GM20000 (cell line): ENCODE measurements around the gene TEAD1.

ENCODE experiments used
- DNase-seq: peaks from one replicate; pipeline ENCODE4 v3.0.0; 2012; ENCODE audit warnings: low spot score
- TF ChIP-seq, protein P1 (sequence below): IDR thresholded peaks from 2 replicates; pipeline ENCODE4 v1.5.1; 2012; ENCODE audit warnings: mild to moderate bottlenecking, control low read depth; ENCODE audit errors: extremely low read depth, missing control alignments

TEAD1 gene

DNA sequence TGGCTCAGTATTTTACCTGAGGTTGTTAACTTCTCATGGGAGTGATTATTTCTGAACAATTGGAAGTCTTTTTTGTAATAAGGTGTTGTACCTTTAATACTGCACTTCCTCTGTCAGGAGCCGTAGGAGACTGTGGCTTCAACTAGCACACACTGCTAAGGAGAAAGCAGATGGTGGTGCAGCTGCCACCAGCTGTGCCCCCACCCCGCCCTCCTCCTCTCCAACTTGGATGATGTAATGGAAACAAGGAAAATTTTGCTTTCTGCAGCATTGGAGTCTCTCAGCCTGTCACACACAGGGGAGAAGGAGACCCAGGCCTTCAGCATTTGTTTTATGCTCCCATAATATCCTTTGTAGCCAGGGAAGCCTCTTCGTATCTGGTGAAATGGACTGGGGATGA, 91.2 kb downstream of the TEAD1 start:
- DNase-seq: no peak
- TF ChIP-seq, protein P1, sequence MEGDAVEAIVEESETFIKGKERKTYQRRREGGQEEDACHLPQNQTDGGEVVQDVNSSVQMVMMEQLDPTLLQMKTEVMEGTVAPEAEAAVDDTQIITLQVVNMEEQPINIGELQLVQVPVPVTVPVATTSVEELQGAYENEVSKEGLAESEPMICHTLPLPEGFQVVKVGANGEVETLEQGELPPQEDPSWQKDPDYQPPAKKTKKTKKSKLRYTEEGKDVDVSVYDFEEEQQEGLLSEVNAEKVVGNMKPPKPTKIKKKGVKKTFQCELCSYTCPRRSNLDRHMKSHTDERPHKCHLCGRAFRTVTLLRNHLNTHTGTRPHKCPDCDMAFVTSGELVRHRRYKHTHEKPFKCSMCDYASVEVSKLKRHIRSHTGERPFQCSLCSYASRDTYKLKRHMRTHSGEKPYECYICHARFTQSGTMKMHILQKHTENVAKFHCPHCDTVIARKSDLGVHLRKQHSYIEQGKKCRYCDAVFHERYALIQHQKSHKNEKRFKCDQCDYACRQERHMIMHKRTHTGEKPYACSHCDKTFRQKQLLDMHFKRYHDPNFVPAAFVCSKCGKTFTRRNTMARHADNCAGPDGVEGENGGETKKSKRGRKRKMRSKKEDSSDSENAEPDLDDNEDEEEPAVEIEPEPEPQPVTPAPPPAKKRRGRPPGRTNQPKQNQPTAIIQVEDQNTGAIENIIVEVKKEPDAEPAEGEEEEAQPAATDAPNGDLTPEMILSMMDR: no peak

DNA sequence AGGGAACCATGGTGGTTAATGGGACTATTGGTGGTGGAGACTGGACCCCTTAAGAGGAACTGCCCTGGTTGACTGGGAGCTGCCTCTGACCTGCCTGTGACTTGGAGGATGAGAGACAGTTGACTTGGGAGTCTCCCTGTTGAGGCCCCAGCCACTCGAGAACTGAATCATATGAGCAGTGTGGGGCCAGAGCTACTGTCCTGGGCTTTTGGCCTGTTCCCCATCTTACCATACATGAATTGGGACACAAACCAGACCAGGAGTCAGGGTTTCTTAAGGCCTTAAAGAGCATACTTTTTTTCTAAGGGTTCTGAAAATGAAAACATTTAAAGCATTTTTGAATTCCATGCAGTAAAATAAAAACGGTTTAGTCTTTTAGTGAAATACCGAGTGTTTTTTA, 92.8 kb downstream of the TEAD1 start:
- DNase-seq: no peak
- TF ChIP-seq, protein P1: no peak

DNA sequence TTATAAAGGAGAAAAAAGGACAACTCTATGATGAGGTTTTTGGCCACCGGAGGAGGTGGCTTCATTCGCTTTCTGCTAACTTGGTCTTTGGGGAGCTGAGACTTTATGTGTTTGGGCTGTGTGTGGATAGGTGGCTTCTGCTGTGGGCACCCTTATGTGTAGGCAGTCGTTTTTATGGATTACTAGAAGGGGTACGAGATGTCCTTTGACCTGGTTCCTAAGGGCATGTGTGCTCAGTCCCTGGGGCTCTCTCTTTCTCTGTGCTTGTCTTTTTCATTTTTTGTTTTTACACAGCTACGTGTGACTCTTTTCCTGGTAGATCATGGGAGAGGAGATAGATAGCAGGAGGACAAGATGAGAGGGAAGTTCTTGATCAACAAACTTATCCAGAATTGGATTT, 93.4 kb downstream of the TEAD1 start:
- DNase-seq: no peak
- TF ChIP-seq, protein P1: no peak

DNA sequence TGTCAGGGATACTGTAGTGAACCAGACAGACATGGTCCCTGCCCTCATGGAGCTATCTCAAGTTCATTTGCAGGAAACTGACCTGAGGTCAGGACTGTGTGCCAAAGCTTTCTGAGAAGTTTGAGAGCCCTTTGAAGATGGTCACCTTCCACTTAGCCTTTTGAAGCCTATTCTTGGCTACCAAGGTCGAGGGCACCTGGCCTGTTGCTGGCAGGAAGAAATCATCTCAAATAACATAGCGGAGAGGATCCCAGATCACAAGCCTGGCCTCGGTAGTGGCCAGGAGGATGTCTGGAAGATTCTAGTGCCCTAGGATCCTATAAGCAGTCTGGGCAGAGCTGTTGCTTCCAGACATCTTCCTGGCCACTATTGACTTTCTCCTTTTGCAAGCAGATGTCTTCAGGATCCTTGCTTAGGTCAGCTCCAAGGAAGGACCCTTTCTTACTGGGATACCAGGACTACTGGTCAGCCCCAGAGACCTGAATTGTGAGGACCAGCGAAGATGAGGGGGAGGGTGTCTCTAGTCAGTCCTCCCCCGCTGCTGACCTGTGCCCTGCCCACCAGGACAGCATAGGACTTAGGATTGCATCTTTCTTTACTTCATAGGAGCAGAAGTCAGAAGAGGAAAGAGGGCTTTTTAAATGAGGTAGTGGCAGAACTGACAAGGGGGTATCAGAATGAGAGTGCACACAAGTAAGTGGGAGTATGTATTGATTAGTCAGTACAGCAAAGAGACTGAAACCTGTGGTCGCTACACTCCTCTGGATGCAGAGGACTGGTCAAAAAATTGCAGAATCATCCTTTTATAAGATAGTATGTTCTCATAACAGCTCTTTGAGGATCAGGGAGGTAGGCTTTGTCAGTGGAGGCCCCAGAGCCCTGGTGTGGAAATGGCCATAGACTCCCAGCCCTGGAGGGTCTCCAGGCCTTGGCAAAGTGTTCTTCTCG, 94.8 kb downstream of the TEAD1 start:
- TF ChIP-seq, protein P1: no peak
- DNase-seq: peak; percentile 21

DNA sequence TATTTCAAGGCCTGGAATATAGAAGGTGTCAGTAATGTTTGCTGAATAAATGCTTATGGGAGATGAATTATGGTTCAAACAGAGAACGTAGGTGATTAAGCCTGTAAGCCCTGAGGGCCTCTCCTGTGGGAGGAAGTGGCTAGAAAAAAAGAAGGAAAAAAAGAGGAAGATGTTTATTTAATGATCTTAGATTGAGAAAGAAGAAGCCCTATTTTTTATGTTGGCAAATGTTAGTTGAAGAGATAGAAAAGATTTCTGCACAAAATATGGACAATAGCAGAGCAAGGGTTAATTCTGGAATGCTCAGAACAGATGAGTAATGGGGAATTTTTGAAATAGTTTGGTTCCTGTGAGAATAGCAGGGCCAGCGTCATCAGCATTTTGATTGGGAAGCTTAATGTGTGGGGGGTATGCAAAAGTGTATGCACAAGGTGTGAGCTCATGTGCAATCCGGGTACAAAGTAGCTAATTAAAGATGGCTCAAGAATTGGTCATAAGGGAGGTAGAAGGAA, 95.7 kb downstream of the TEAD1 start:
- no peak for DNase-seq
- TF ChIP-seq, protein P1: no peak

DNA sequence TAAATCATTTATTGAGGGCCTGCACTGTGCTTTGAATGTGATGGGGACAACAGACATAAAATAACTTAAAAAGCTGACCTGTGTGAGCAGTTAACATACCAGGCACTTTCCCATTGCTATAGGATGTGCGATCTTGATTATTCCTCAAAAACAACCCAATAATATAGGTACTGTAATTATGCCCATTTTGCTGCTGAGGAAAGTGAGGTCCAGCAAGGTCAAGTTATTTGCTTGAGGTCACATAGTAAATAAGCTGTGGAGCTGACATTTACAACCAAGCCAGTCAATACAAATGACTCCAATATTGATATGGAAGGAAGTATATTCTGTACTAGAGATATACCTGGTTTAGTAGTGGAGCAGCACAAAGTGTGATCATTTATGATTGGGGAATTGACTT, 96.2 kb downstream of the TEAD1 start:
- TF ChIP-seq, protein P1: no peak
- no peak for DNase-seq

DNA sequence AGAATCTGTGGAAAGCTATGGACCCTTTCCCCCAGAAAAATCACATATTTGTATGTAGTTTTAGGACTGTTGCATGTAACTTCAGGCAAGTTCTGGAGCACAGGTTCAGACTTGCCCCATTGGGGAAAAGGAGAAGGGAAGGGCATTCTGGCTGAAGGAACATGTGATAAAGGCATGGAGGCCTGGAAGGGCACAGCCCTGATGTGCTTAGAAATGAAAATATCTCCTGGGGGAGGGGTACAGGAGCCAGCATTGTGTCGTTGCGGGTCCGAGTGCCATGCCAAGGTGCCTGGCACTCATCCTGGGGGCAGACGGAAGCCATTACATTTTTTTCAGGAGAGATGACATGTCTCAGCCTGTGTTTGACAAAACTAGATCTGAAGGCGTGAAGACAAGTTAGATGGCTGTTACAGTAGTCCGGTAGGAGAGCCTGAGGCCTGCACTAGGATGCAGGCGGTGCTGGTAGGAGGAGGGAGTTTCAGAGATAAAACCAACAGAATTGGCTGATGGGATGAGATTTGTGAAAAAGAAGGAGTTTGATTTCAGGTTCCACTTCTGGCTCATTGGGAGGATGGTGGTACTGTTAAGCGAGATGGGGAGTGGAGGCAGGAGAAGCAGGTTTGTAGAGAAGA, 96.9 kb downstream of the TEAD1 start:
- DNase-seq: no peak
- TF ChIP-seq, protein P1: no peak
